H1 (cell line): ENCODE results near the gene DHFR2. TPM values are rescaled to one million over a fixed set of nuclear protein-coding genes. Genes with fewer than 3 reads are reported as not detected.

Source experiments
- CREB1 ChIP-seq: IDR thresholded peaks from 2 replicates; pipeline ENCODE4 v1.6.1; 2012; ENCODE audit warnings: inconsistent platforms
- RAD21 ChIP-seq, 2 experiments: IDR thresholded peaks in 1 of 2; conservative IDR thresholded peaks in 1 of 2; 2 replicates each; pipeline ENCODE4 v1.6.1; 2011; ENCODE audit warnings: low read depth in 2 of 2, low read length in 2 of 2, improper control_type of control experiment in 1 of 2, inconsistent platforms in 1 of 2, mild to moderate bottlenecking in 1 of 2, moderate library complexity in 1 of 2
- SAP30 ChIP-seq: fragments of 300-600 bp; sonication (generic); IDR thresholded peaks from 2 replicates; pipeline ENCODE4 v1.7.1; 2012; ENCODE audit warnings: low read length, moderate library complexity, mild to moderate bottlenecking, inconsistent platforms; ENCODE audit not compliant: insufficient read depth, insufficient replicate concordance
- SUZ12 ChIP-seq: fragments of 200-600 bp; sonication (generic); IDR thresholded peaks from 2 replicates; pipeline ENCODE4 v1.6.1; 2012; ENCODE audit warnings: mild to moderate bottlenecking, inconsistent platforms, low read length, moderate library complexity, mixed read lengths
- polyA plus RNA-seq, 7 experiments: library from polyadenylated mRNA; depleted of rRNA in 3 of 7; stranded (reverse) in 5 of 7; unstranded in 2 of 7; fragments of >200 nt in 5 of 7; fragments of 200-250 nt in 2 of 7; gene quantifications; 1 replicate in 5 of 7; 2 replicates in 1 of 7; 4 replicates in 1 of 7; pipeline versions ENCODE4 v1.2.1 to v1.2.3, GENCODE V29; 2011 to 2013; ENCODE audit warnings: missing spikeins in 2 of 7, mixed read lengths in 2 of 7
- total RNA-seq: library from RNA; stranded (reverse); fragmentation: NEBNext Ultra II Directional; extraction: Animal tissue kit (Norgen Biotek cat#: 25700); gene quantifications from 2 replicates; pipeline ENCODE4 v1.2.1, GENCODE V29; 2021

DHFR2 gene
- total and polyA plus RNA-seq, 2 of the 8 experiments (the other 6 are each of a cell fraction or from before 2014, with no cell fraction given), result 0.59 to 2.6 TPM

- TF ChIP-seq SAP30, result no peak
- no peak for TF ChIP-seq CREB1
- no peak for TF ChIP-seq SUZ12
- TF ChIP-seq RAD21 (IDR thresholded peaks at IDR 0.05 in 1 of 2, conservative IDR thresholded peaks at IDR 0.05 in 1 of 2; ENCODE audit: low read depth in 2 of 2, low read length in 2 of 2), result no peak
Measured at GRCh38 chr3:94015025-94015424, 47.7 kb downstream of the DHFR2 start (continued).
